ENCODE measurements around the gene SCN3B.
"Not testable (repeated sequence)": the region's sequence is repeated elsewhere in the genome, so short reads cannot be mapped to it uniquely, and the experiment has no call there.

SCN3B gene

GRCh38 chr11:123654566-123655081 lies at the start of gene SCN3B:
Gene SCN3B, minus strand, starts transcription at chr11:123654624. Its CDS starts 823 bp downstream, at chr11:123653801.
- no peak for DNase-seq (ENCODE audit: low read depth)

- DNase-seq (ENCODE audit: low read depth) = no peak
Observed at GRCh38 chr11:123702696-123703095, 48.3 kb upstream of the SCN3B start.

GRCh38 chr11:123702139-123702538 lies 47.7 kb upstream of the SCN3B start:
- no peak for DNase-seq (ENCODE audit: low read depth)

- no peak for DNase-seq (ENCODE audit: low read depth)
Observed at GRCh38 chr11:123700772-123701171, 46.3 kb upstream of the SCN3B start.

- no peak for DNase-seq (ENCODE audit: low read depth)
Observed at GRCh38 chr11:123698546-123699127, 44.2 kb upstream of the SCN3B start.

- no peak for DNase-seq (ENCODE audit: low read depth)
Observed at GRCh38 chr11:123696183-123696582, 41.8 kb upstream of the SCN3B start.

GRCh38 chr11:123695231-123695630 lies 40.8 kb upstream of the SCN3B start:
- DNase-seq (ENCODE audit: low read depth) = no peak

- DNase-seq (ENCODE audit: low read depth) = no peak
Observed at GRCh38 chr11:123694551-123694950, 40.1 kb upstream of the SCN3B start.

- DNase-seq (ENCODE audit: low read depth) = no peak
Observed at GRCh38 chr11:123692961-123693360, 38.5 kb upstream of the SCN3B start.

GRCh38 chr11:123690485-123690884 lies 36.1 kb upstream of the SCN3B start:
- DNase-seq (ENCODE audit: low read depth) = no peak

- DNase-seq (ENCODE audit: low read depth) = no peak
Observed at GRCh38 chr11:123684601-123685000, 30.2 kb upstream of the SCN3B start.

- no peak for DNase-seq (ENCODE audit: low read depth)
Observed at GRCh38 chr11:123683428-123684170, 29.2 kb upstream of the SCN3B start.

GRCh38 chr11:123682696-123683410 lies 28.4 kb upstream of the SCN3B start:
- DNase-seq (ENCODE audit: low read depth) = no peak

GRCh38 chr11:123681030-123681429 lies 26.6 kb upstream of the SCN3B start:
- DNase-seq (ENCODE audit: low read depth) = no peak

- no peak for DNase-seq (ENCODE audit: low read depth)
Observed at GRCh38 chr11:123678246-123678645, 23.8 kb upstream of the SCN3B start.

GRCh38 chr11:123677510-123677909 lies 23.1 kb upstream of the SCN3B start:
- DNase-seq (ENCODE audit: low read depth) = no peak

GRCh38 chr11:123674297-123674696 lies 19.9 kb upstream of the SCN3B start:
- DNase-seq (ENCODE audit: low read depth) = no peak

- DNase-seq (ENCODE audit: low read depth) = no peak
Observed at GRCh38 chr11:123672568-123672967, 18.1 kb upstream of the SCN3B start.

- no peak for DNase-seq (ENCODE audit: low read depth)
Observed at GRCh38 chr11:123671534-123671933, 17.1 kb upstream of the SCN3B start.

- DNase-seq (ENCODE audit: low read depth) = no peak
Observed at GRCh38 chr11:123670081-123670480, 15.7 kb upstream of the SCN3B start.

GRCh38 chr11:123665306-123665705 lies 10.9 kb upstream of the SCN3B start:
- DNase-seq (ENCODE audit: low read depth) = no peak

- DNase-seq (ENCODE audit: low read depth) = not testable (repeated sequence)
Observed at GRCh38 chr11:123659965-123660364, 5.5 kb upstream of the SCN3B start.

GRCh38 chr11:123659311-123659710 lies 4.9 kb upstream of the SCN3B start:
- DNase-seq (ENCODE audit: low read depth) = no peak

Data from HS-27A (cell line).